ENCODE data around the gene TCERG1L. TPM values are rescaled to one million over a fixed set of nuclear protein-coding genes. Genes with fewer than 3 reads are reported as not detected.

TCERG1L gene
- total RNA-seq, 1 experiment from 2014 or later, result 1.5 TPM

GRCh38 chr10:131222986-131223385 lies 88.5 kb downstream of the TCERG1L start:
- no peak overlapping the region for H3K27ac Mint-ChIP-seq
- H3K36me3 Mint-ChIP-seq, result peaks cover 61% of the 10 kb centered on the region
- no peak overlapping the region for H3K4me3 Mint-ChIP-seq
- ChIA-PET POLR2A (no interaction called here), CTCF (no interaction called here)
- no peak for DNase-seq (ENCODE audit: low spot score)
- H3K9me3 Mint-ChIP-seq, result peaks cover 39% of the 10 kb centered on the region
- no peaks in the 10 kb centered on the region for H3K4me1 Mint-ChIP-seq
- TF ChIP-seq ETV6 (CRISPR knock-in tag; IDR thresholded peaks at IDR 0.05) (no peak), USF2 (CRISPR knock-in tag; IDR thresholded peaks at IDR 0.05) (no peak), USF1 (CRISPR knock-in tag; IDR thresholded peaks at IDR 0.05) (no peak), CBFB (CRISPR knock-in tag; IDR thresholded peaks at IDR 0.05; ENCODE audit: low read depth) (no peak), PRDM15 (CRISPR knock-in tag; IDR thresholded peaks at IDR 0.05) (no peak), FOXP4 (CRISPR knock-in tag; IDR thresholded peaks at IDR 0.05) (no peak), OVOL2 (CRISPR knock-in tag; IDR thresholded peaks at IDR 0.05; ENCODE audit: borderline replicate concordance) (no peak)
- no peak for ATAC-seq
- H3K27me3 Mint-ChIP-seq (ENCODE audit: low read depth), result peaks cover 12% of the 10 kb centered on the region

GRCh38 chr10:131221632-131222277 lies 89.8 kb downstream of the TCERG1L start:
- H3K4me1 Mint-ChIP-seq, result no peaks in the 10 kb centered on the region
- TF ChIP-seq FOXJ3 (CRISPR knock-in tag; IDR thresholded peaks at IDR 0.05; ENCODE audit: borderline replicate concordance), result no peak
- no peak for TF ChIP-seq PRDM15 (CRISPR knock-in tag; IDR thresholded peaks at IDR 0.05)
- no peak for TF ChIP-seq NR2C2 (CRISPR knock-in tag; IDR thresholded peaks at IDR 0.05)
- TF ChIP-seq IRF2 (CRISPR knock-in tag; IDR thresholded peaks at IDR 0.05; ENCODE audit: borderline replicate concordance, low read depth), result no peak
- TF ChIP-seq MAX (CRISPR knock-in tag; IDR thresholded peaks at IDR 0.05), result no peak
- no peak for TF ChIP-seq ZNF121 (CRISPR knock-in tag; IDR thresholded peaks at IDR 0.05)
- TF ChIP-seq MYBL2 (CRISPR knock-in tag; IDR thresholded peaks at IDR 0.05), result no peak
- TF ChIP-seq ZNF232 (CRISPR knock-in tag; IDR thresholded peaks at IDR 0.05), result no peak
- TF ChIP-seq RORB (CRISPR knock-in tag; IDR thresholded peaks at IDR 0.05), result no peak
- TF ChIP-seq IRF1 (CRISPR knock-in tag; IDR thresholded peaks at IDR 0.05), result no peak
- ChIA-PET POLR2A (no interaction called here), CTCF (no interaction called here)
- H3K27me3 Mint-ChIP-seq (ENCODE audit: low read depth), result peaks cover 9% of the 10 kb centered on the region
- no peak overlapping the region for H3K4me3 Mint-ChIP-seq
- ATAC-seq (no peak), DNase-seq (ENCODE audit: low spot score) (no peak)
- H3K27ac Mint-ChIP-seq, result no peak overlapping the region
- peaks cover 62% of the 10 kb centered on the region for H3K36me3 Mint-ChIP-seq
- H3K9me3 Mint-ChIP-seq, result peaks cover 41% of the 10 kb centered on the region

All from WTC11 (cell line).